Tibial nerve (tissue), 3 donors: ENCODE results near the gene PTPRG.

ENCODE experiments used
- POLR2A ChIP-seq, 2 donors: fragments of 450-650 bp; IDR thresholded peaks; one replicate each; pipeline ENCODE4 v1.6.1; 2017; ENCODE audit warnings: antibody characterized with exemption in 2 of 2, mild to moderate bottlenecking in 2 of 2, moderate library complexity in 2 of 2
- TF ChIP-seq, protein P1 (sequence below), 5 experiments: fragments of 200-600 bp in 3 of 5; fragments of 450-650 bp in 2 of 5; sonication (generic) in 3 of 5; IDR thresholded peaks; one replicate each; pipeline ENCODE4 v1.5.1; 2016 to 2019; ENCODE audit warnings: antibody characterized with exemption in 5 of 5, mild to moderate bottlenecking in 3 of 5, moderate library complexity in 2 of 5

DNA sequence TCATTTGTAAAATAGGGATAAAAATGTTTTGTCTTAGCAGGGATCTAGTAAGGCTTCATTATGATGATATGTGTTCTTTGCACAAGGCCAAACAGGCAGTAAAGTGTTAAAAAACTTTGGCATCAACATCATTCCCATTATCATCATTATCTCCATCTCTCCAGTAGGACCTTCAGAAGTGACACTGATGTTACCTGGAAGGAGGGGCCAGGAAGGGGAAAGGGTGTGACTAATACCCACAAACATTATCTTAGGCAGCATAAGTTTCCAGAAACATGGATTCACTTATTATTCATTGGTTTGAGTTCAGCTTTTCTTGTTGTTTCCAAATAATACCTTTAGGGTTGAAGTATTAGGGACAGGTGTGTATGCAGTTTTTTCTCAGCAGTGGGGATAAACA lies 399.6 kb downstream of the PTPRG start:
- TF ChIP-seq, protein P1, sequence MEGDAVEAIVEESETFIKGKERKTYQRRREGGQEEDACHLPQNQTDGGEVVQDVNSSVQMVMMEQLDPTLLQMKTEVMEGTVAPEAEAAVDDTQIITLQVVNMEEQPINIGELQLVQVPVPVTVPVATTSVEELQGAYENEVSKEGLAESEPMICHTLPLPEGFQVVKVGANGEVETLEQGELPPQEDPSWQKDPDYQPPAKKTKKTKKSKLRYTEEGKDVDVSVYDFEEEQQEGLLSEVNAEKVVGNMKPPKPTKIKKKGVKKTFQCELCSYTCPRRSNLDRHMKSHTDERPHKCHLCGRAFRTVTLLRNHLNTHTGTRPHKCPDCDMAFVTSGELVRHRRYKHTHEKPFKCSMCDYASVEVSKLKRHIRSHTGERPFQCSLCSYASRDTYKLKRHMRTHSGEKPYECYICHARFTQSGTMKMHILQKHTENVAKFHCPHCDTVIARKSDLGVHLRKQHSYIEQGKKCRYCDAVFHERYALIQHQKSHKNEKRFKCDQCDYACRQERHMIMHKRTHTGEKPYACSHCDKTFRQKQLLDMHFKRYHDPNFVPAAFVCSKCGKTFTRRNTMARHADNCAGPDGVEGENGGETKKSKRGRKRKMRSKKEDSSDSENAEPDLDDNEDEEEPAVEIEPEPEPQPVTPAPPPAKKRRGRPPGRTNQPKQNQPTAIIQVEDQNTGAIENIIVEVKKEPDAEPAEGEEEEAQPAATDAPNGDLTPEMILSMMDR (IDR thresholded peaks at IDR 0.05): no peak
- no peak for TF ChIP-seq POLR2A (IDR thresholded peaks at IDR 0.05)
